H1 (cell line): Measurements from ENCODE around the gene HADH. TPM values are rescaled to one million over a fixed set of nuclear protein-coding genes. Genes with fewer than 3 reads are reported as not detected.
A peak's percentile ranks its signal among the peaks of the same experiment; 100 is the strongest.

Source experiments
- CTCF ChIA-PET: fragments of 300-600 bp; sonication (Branson Sonifier 250); formaldehyde crosslinking; loops from one replicate; lab custom pipeline; 2021; ENCODE audit not compliant: partially characterized antibody; lab: Charles Lee
- POLR2A ChIA-PET: fragments of 300-600 bp; sonication (Branson Sonifier 250); formaldehyde crosslinking; loops from one replicate; lab custom pipeline; 2021; ENCODE audit warnings: inconsistent platforms; ENCODE audit not compliant: partially characterized antibody; lab: Charles Lee
- DNase-seq, 2 experiments: peaks; one replicate each; pipeline versions ENCODE4 v3.0.0 to v3.0.0-alpha.2; 2010 to 2022; ENCODE audit warnings: low spot score in 2 of 2, low read depth in 1 of 2, mixed read lengths in 1 of 2
- FAIRE-seq: peaks from 2 replicates; lab custom pipeline; 2011; peaks lifted over from hg19 to GRCh38; lab: Jason Lieb, UNC
- H2AFZ ChIP-seq: 2 replicates; pipeline ENCODE4 v1.8.1; 2012; ENCODE audit warnings: low read length, inconsistent platforms
- H2AK5ac ChIP-seq: 2 replicates; pipeline ENCODE4 v1.6.1; 2013; ENCODE audit warnings: low read depth, low read length
- H2BK120ac ChIP-seq: replicated peaks from 2 replicates; pipeline ENCODE3; 2013; ENCODE audit warnings: low read depth, low read length, inconsistent platforms
- H2BK12ac ChIP-seq: 2 replicates; pipeline ENCODE4 v1.6.1; 2013; ENCODE audit warnings: low read depth, low read length
- H2BK15ac ChIP-seq: 2 replicates; pipeline ENCODE4 v1.6.1; 2013; ENCODE audit warnings: low read length
- H2BK20ac ChIP-seq: 2 replicates; pipeline ENCODE4 v1.6.1; 2013; ENCODE audit warnings: low read length
- H2BK5ac ChIP-seq: 2 replicates; pipeline ENCODE4 v1.6.1; 2013; ENCODE audit warnings: low read depth, low read length
- H3K14ac ChIP-seq: 2 replicates; pipeline ENCODE4 v1.6.1; 2013; ENCODE audit warnings: inconsistent platforms; ENCODE audit not compliant: insufficient read length
- H3K18ac ChIP-seq: 2 replicates; pipeline ENCODE4 v1.6.1; 2013; ENCODE audit warnings: low read length; ENCODE audit errors: extremely low read depth
- H3K23ac ChIP-seq: 2 replicates; pipeline ENCODE4 v1.6.1; 2013; ENCODE audit warnings: inconsistent platforms; ENCODE audit not compliant: insufficient read length
- H3K23me2 ChIP-seq: 2 replicates; pipeline ENCODE4 v1.6.1; 2013; ENCODE audit warnings: low read depth, low read length
- H3K27ac ChIP-seq: 2 replicates; pipeline ENCODE4 v1.6.1; 2011; ENCODE audit warnings: low read depth, low read length, inconsistent platforms
- H3K27me3 ChIP-seq, 4 experiments: replicated peaks in 1 of 4; 1 replicate in 1 of 4; 2 replicates in 3 of 4; pipeline versions ENCODE4 v1.6.1 to v1.8.1; 2011 to 2013; ENCODE audit warnings: low read length in 3 of 4, mild to moderate bottlenecking in 3 of 4, inconsistent platforms in 2 of 4, mixed read lengths in 2 of 4, moderate library complexity in 1 of 4; ENCODE audit not compliant: control insufficient read depth in 3 of 4, insufficient read depth in 3 of 4; ENCODE audit errors: extremely low read depth in 1 of 4
- H3K36me3 ChIP-seq, 4 experiments: 2 replicates each; pipeline versions ENCODE4 v1.6.1 to v1.8.1; 2011 to 2013; ENCODE audit warnings: mild to moderate bottlenecking in 4 of 4, low read length in 3 of 4, moderate library complexity in 2 of 4, control low read depth in 1 of 4, inconsistent platforms in 1 of 4; ENCODE audit not compliant: insufficient read depth in 4 of 4, control insufficient read depth in 2 of 4
- H3K4ac ChIP-seq: replicated peaks from 2 replicates; pipeline ENCODE3; 2013; ENCODE audit warnings: low read length, low read depth, mixed read lengths, inconsistent platforms; ENCODE audit not compliant: insufficient read length
- H3K4me1 ChIP-seq, 4 experiments: replicated peaks in 1 of 4; 1 replicate in 1 of 4; 2 replicates in 3 of 4; pipeline versions ENCODE4 v1.6.1 to v1.8.1; 2011 to 2013; ENCODE audit warnings: low read length in 3 of 4, inconsistent platforms in 2 of 4, mixed read lengths in 1 of 4; ENCODE audit not compliant: insufficient read depth in 4 of 4, control insufficient read depth in 3 of 4
- H3K4me2 ChIP-seq, 2 experiments: 2 replicates each; pipeline versions ENCODE4 v1.6.1 to v1.8.1; 2011 to 2013; ENCODE audit warnings: low read depth in 2 of 2, low read length in 2 of 2, control low read depth in 1 of 2, inconsistent platforms in 1 of 2, mild to moderate bottlenecking in 1 of 2; ENCODE audit not compliant: insufficient read depth in 1 of 2
- H3K4me3 ChIP-seq, 4 experiments: fragments of 200-600, 300-600 bp in 1 of 4; sonication (generic), shearing (Covaris generic), sonication (Bioruptor Twin) in 1 of 4; 2 replicates each; pipeline versions ENCODE4 v1.5.1 to v1.8.1; 2011 to 2016; ENCODE audit warnings: low read length in 4 of 4, low read depth in 3 of 4, control low read depth in 2 of 4, inconsistent platforms in 2 of 4, mild to moderate bottlenecking in 2 of 4, mixed read lengths in 1 of 4, moderate library complexity in 1 of 4; ENCODE audit not compliant: insufficient read depth in 2 of 4; ENCODE audit errors: extremely low read depth in 1 of 4
- H3K56ac ChIP-seq: replicated peaks from 2 replicates; pipeline ENCODE3; 2013; ENCODE audit warnings: low read depth, mild to moderate bottlenecking, mixed read lengths, low read length, inconsistent platforms; ENCODE audit not compliant: insufficient read length
- H3K79me1 ChIP-seq: 2 replicates; pipeline ENCODE4 v1.6.1; 2013; ENCODE audit warnings: low read depth, low read length, control low read depth
- H3K79me2 ChIP-seq, 2 experiments: 2 replicates each; pipeline versions ENCODE4 v1.6.1 to v1.8.1; 2012 to 2013; ENCODE audit warnings: low read length in 2 of 2, mild to moderate bottlenecking in 2 of 2, inconsistent platforms in 1 of 2; ENCODE audit not compliant: insufficient read depth in 2 of 2, control insufficient read depth in 1 of 2
- H3K9ac ChIP-seq, 4 experiments: replicated peaks in 1 of 4; 1 replicate in 1 of 4; 2 replicates in 3 of 4; pipeline versions ENCODE4 v1.6.1 to v1.8.1; 2011 to 2013; ENCODE audit warnings: low read depth in 3 of 4, low read length in 3 of 4, control low read depth in 2 of 4, mild to moderate bottlenecking in 2 of 4, moderate library complexity in 2 of 4, inconsistent platforms in 1 of 4; ENCODE audit errors: extremely low read depth in 1 of 4
- H3K9me3 ChIP-seq, 2 experiments: 2 replicates each; pipeline versions ENCODE4 v1.6.1 to v1.8.1; 2012 to 2013; ENCODE audit warnings: mild to moderate bottlenecking in 2 of 2, moderate library complexity in 2 of 2, control low read depth in 1 of 2, inconsistent platforms in 1 of 2, low read depth in 1 of 2, low read length in 1 of 2, mixed read lengths in 1 of 2; ENCODE audit not compliant: insufficient read depth in 2 of 2
- H4K20me1 ChIP-seq, 2 experiments: replicated peaks in 1 of 2; 2 replicates each; pipeline versions ENCODE3 to v1.8.1; 2011 to 2013; ENCODE audit warnings: inconsistent platforms in 2 of 2, low read length in 2 of 2, mild to moderate bottlenecking in 1 of 2; ENCODE audit not compliant: insufficient read depth in 2 of 2, control insufficient read depth in 1 of 2
- H4K5ac ChIP-seq: 2 replicates; pipeline ENCODE4 v1.6.1; 2013; ENCODE audit warnings: low read length, low read depth, mixed read lengths, inconsistent platforms; ENCODE audit not compliant: insufficient read length
- H4K8ac ChIP-seq: 2 replicates; pipeline ENCODE4 v1.8.0; 2013; ENCODE audit warnings: mild to moderate bottlenecking, moderate library complexity, low read length, inconsistent platforms; ENCODE audit not compliant: insufficient read depth; ENCODE audit errors: extremely low read depth
- H4K91ac ChIP-seq: replicated peaks from 2 replicates; pipeline ENCODE3; 2013; ENCODE audit warnings: low read length, mixed read lengths, inconsistent platforms; ENCODE audit not compliant: insufficient read length
- ASH2L ChIP-seq: fragments of 200-600, 300-600 bp; sonication (generic); IDR thresholded peaks from one replicate; pipeline ENCODE4 v1.7.1; 2017; ENCODE audit warnings: low read length
- BCL11A ChIP-seq, 2 experiments: IDR thresholded peaks; one replicate each; pipeline ENCODE4 v1.6.1; 2011; ENCODE audit warnings: low read depth in 2 of 2, low read length in 2 of 2, mild to moderate bottlenecking in 2 of 2
- BRCA1 ChIP-seq: IDR thresholded peaks from 2 replicates; pipeline ENCODE4 v1.6.1; 2012; ENCODE audit warnings: low read depth, low read length, improper control_type of control experiment
- CBX8 ChIP-seq: fragments of 300-800, 300-1000 bp; sonication (generic); IDR thresholded peaks from 2 replicates; pipeline ENCODE4 v1.7.1; 2016; ENCODE audit warnings: low read depth, low read length, borderline replicate concordance
- HDAC2 ChIP-seq, 2 experiments: fragments of 300-600 bp in 1 of 2; sonication (generic) in 1 of 2; IDR thresholded peaks; 2 replicates each; pipeline ENCODE4 v1.6.1; 2011 to 2012; ENCODE audit warnings: low read depth in 2 of 2, low read length in 2 of 2, mild to moderate bottlenecking in 2 of 2, moderate library complexity in 2 of 2, borderline replicate concordance in 1 of 2, inconsistent platforms in 1 of 2
- KDM1A ChIP-seq: fragments of 200-600, 300-600 bp; sonication (generic); IDR thresholded peaks from 2 replicates; pipeline ENCODE4 v1.7.1; 2016; ENCODE audit warnings: mild to moderate bottlenecking, low read length, borderline replicate concordance
- PHF8 ChIP-seq: fragments of 200-600 bp; sonication (generic); conservative IDR thresholded peaks from 2 replicates; pipeline ENCODE4 v1.7.1; 2012; ENCODE audit warnings: low read depth, mild to moderate bottlenecking, inconsistent platforms, low read length, moderate library complexity
- POU5F1 ChIP-seq: IDR thresholded peaks from 2 replicates; pipeline ENCODE4 v1.6.1; 2011; ENCODE audit warnings: low read depth, mild to moderate bottlenecking, low read length, moderate library complexity
- RBBP5 ChIP-seq: IDR thresholded peaks from 2 replicates; pipeline ENCODE4 v1.7.1; 2012; ENCODE audit warnings: low read depth, mild to moderate bottlenecking, inconsistent platforms, low read length, moderate library complexity, borderline replicate concordance
- SIN3A ChIP-seq, 2 experiments: IDR thresholded peaks in 1 of 2; conservative IDR thresholded peaks in 1 of 2; 2 replicates each; pipeline ENCODE4 v1.6.1; 2011 to 2012; ENCODE audit warnings: low read length in 2 of 2, improper control_type of control experiment in 1 of 2, low read depth in 1 of 2, mild to moderate bottlenecking in 1 of 2
- SP4 ChIP-seq: IDR thresholded peaks from 2 replicates; pipeline ENCODE4 v1.6.1; 2012; ENCODE audit warnings: low read length, inconsistent platforms
- TCF12 ChIP-seq: IDR thresholded peaks from 2 replicates; pipeline ENCODE4 v1.6.1; 2011; ENCODE audit warnings: low read depth, mild to moderate bottlenecking, low read length
- TEAD4 ChIP-seq: IDR thresholded peaks from 2 replicates; pipeline ENCODE4 v1.6.1; 2012; ENCODE audit warnings: low read depth, low read length, inconsistent platforms, mixed read lengths
- WGBS, 2 experiments: shearing (Covaris generic) in 1 of 2; methylation state at CpG; one replicate each; pipeline versions ENCODE4 v1.1.6 to v1.1.7; 2013 to 2015; ENCODE audit warnings: low lambda C conversion rate in 2 of 2, mixed read lengths in 2 of 2, inconsistent platforms in 1 of 2, low coverage in 1 of 2, missing lambda C conversion rate in 1 of 2; ENCODE audit not compliant: insufficient replicate concordance in 2 of 2, insufficient coverage in 1 of 2, insufficient read length in 1 of 2; ENCODE audit errors: extremely low coverage in 1 of 2, missing lambda C conversion rate in 1 of 2; 5-methylcytosine and 5-hydroxymethylcytosine counted together
- polyA plus RNA-seq, 7 experiments: library from polyadenylated mRNA; depleted of rRNA in 3 of 7; stranded (reverse) in 5 of 7; unstranded in 2 of 7; fragments of >200 nt in 5 of 7; fragments of 200-250 nt in 2 of 7; gene quantifications; 1 replicate in 5 of 7; 2 replicates in 1 of 7; 4 replicates in 1 of 7; pipeline versions ENCODE4 v1.2.1 to v1.2.3, GENCODE V29; 2011 to 2013; ENCODE audit warnings: missing spikeins in 2 of 7, mixed read lengths in 2 of 7
- total RNA-seq: library from RNA; stranded (reverse); fragmentation: NEBNext Ultra II Directional; extraction: Animal tissue kit (Norgen Biotek cat#: 25700); gene quantifications from 2 replicates; pipeline ENCODE4 v1.2.1, GENCODE V29; 2021

Gene HADH
- total and polyA plus RNA-seq, 2 of the 8 experiments (the other 6 are each of a cell fraction or from before 2014, with no cell fraction given): 47.5 to 54.4 TPM

- H2BK120ac ChIP-seq: no peak overlapping the region
- H3K4me2 ChIP-seq: peak overlapping the region in 1 of 2 experiments; percentile 73; a peak in 1 of 4 replicates
- DNase-seq (no peak), FAIRE-seq (no peak)
- H4K8ac ChIP-seq: no peak overlapping the region
- H4K5ac ChIP-seq: no peak overlapping the region
- no peak overlapping the region for H3K14ac ChIP-seq
- no peak overlapping the region for H2BK12ac ChIP-seq
- H3K79me1 ChIP-seq: no peaks in the 10 kb centered on the region
- no peaks in the 10 kb centered on the region for H3K9me3 ChIP-seq
- no peak overlapping the region for H2BK20ac ChIP-seq
- CTCF ChIA-PET: no interaction called here
- POLR2A ChIA-PET: no interaction called here
- no peak overlapping the region for H3K18ac ChIP-seq
- no peak overlapping the region for H2AK5ac ChIP-seq
- H3K23ac ChIP-seq: no peak overlapping the region
- H2AFZ ChIP-seq: no peak overlapping the region
- H3K27me3 ChIP-seq: no peaks in the 10 kb centered on the region; a peak in 1 of 7 replicates
- H4K20me1 ChIP-seq: peaks cover 0 to 8% of the 10 kb centered on the region in 2 experiments
- WGBS, 2 experiments: 72% methylated on average over 5 of the region's 5 CpGs; no CpG with 5 or more reads in 1 of the 2 experiments
- H3K27ac ChIP-seq: no peak overlapping the region
- H3K4me1 ChIP-seq: peaks cover 0 to 3% (median 0%) of the 10 kb centered on the region in 4 experiments; a peak in 2 of 7 replicates
- H3K4me3 ChIP-seq: no peak overlapping the region
- no peaks in the 10 kb centered on the region for H3K36me3 ChIP-seq
- no peak overlapping the region for H2BK15ac ChIP-seq
- no peak overlapping the region for H2BK5ac ChIP-seq
- H3K56ac ChIP-seq: no peak overlapping the region
- no peak overlapping the region for H4K91ac ChIP-seq
- no peak overlapping the region for H3K9ac ChIP-seq
- peaks cover 8% of the 10 kb centered on the region; the same call in 1 of the 2 replicates for H3K23me2 ChIP-seq
- peaks cover 0 to 29% of the 10 kb centered on the region in 2 experiments; a peak in 3 of 4 replicates for H3K79me2 ChIP-seq
- H3K4ac ChIP-seq: no peak overlapping the region
- TF ChIP-seq KDM1A: no peak
- no peak for TF ChIP-seq SP4
- TF ChIP-seq BCL11A (IDR thresholded peaks at IDR 0.05; ENCODE audit: low read depth in 2 of 2, low read length in 2 of 2): no peak
- TF ChIP-seq TEAD4: no peak
- TF ChIP-seq HDAC2 (IDR thresholded peaks at IDR 0.05; ENCODE audit: borderline replicate concordance in 1 of 2, low read depth in 2 of 2, low read length in 2 of 2): no peak
- TF ChIP-seq BRCA1: no peak
- no peak for TF ChIP-seq POU5F1
- TF ChIP-seq SIN3A (conservative IDR thresholded peaks at IDR 0.05 in 1 of 2, IDR thresholded peaks at IDR 0.05 in 1 of 2; ENCODE audit: low read depth in 1 of 2, low read length in 2 of 2): no peak
- TF ChIP-seq RBBP5: no peak
- no peak for TF ChIP-seq PHF8
- TF ChIP-seq ASH2L: no peak
- TF ChIP-seq CBX8: no peak
- no peak for TF ChIP-seq TCF12
These were observed 990 bp upstream of the HADH start for GRCh38 chr4:107988763-107989035.
